NOMO-1 treated with dmso at 0.1 percent for 144 hours (cell line): ENCODE measurements around the gene PRKCA.
"Not testable (repeated sequence)": the region's sequence is repeated elsewhere in the genome, so short reads cannot be mapped to it uniquely, and the experiment has no call there.

ENCODE experiments used
- DNase-seq: peaks from one replicate; lab custom pipeline; 2025; ENCODE audit not compliant: unreplicated experiment; lab: John Stamatoyannopoulos, UW

The PRKCA gene

GRCh38 chr17:66480802-66481201 is 178.4 kb downstream of the PRKCA start:
- DNase-seq, result no peak

DNA sequence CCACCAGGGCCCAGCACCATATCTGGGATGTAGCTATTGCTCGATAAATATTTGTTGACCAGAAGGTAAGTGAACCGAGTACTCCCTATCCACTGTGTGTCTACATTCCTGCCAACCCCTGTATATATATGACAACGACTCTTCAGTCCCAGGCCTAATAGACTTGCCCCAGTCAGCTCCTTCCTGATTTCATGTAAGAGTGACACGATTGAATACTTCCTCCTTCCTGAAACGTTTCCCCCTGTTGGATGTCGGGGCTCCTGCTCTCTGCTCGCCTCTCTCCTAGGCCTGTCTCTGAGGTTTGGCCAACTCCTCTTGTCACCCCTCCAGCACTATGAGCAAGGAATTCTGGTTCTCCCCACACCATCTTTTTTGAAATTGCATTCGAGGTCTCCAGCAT is 178.9 kb downstream of the PRKCA start:
- DNase-seq, result no peak

DNA sequence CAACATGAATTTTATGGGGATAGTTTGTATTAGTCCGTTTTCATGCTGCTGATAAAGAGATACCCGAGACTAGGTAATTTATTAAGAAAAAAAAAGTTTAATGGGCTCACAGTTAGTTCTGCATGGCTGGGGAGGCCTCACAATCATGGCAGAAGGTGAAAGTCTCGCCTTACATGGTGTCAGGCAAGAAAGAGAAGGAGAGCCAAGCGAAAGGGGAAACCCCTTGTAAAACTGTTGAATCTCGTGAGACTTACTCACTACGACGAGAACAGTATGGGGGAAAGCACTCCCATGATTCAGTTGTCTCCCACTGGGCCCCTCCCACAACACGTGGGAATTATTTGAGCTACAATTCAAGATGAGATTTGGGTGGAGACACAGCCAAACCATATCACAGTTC is 181.5 kb downstream of the PRKCA start:
- DNase-seq, result no peak

DNA sequence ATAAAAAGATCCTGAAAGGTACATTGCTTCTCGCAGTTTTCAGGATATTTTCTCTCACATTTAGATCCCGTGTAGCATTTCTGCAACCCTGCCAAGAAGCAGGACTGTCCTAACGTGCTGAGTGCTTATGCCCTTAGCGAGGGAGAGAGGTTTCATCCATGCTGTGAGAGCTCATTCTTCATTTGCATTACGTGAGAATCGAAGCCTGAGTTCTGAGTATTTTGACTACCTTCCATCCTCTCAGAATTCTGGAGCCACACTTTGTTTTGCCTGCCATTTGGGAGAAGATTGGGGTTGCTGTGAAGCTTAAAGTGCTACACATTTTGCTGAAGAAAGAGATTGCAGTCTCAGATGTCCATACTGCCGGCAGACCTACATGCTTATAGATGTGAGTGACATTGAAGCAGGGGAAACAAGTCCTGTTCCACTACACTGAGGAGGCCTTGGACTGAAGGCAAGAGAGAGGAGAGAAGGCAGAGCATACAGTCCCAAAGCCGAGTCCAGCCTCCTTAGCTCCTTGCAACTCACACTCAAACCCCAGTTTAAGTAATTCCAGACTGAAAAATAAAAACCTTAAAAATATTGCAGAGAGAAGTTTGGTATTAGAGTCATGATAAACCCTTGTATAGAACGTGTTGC is 183.0 kb downstream of the PRKCA start:
- DNase-seq, result no peak

GRCh38 chr17:66487121-66487520 is 184.7 kb downstream of the PRKCA start:
- no peak for DNase-seq

DNA sequence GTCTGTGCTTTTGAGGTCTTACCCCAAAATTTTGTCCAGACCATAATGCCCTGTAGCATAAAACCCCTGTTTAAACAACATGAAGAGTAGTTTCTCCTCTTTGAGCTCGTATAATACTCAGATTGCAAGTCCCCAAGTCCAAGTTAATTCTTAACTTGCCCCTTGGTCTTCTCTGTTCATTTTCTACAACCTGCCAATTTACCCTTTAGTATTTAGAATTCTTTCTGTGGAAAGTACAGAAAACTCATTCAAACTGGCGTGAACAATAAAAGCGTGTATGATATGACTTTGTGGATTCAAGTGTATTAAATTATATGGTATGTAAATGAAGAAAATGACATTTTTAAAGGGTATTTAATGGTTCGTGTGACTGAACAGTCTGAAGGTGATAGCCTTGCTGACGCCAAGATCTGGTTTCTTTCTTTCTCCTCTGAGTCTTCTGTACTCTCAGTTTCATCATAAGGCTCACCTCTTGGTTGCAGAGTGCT is 185.6 kb downstream of the PRKCA start:
- DNase-seq, result no peak

GRCh38 chr17:66488864-66489263 is 186.5 kb downstream of the PRKCA start:
- DNase-seq, result no peak

DNA sequence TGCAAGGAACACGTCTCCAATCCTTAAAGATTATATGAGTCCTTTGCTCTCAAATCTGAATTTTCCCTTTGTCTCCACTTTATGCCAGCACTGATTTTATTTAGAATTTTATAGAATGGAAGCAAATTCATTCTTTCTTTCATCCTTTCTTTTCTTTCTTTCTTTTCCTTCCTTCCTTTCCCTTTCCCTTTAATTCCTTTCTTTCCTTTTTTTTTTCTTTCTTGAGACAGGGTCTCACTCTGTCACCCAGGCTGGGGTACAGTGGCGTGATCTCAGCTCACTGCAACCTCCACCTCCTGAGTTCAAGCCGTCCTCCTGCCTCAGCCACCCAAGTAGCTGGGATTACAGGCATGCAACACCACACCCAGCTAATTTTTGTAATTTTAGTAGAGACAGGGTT is 187.2 kb downstream of the PRKCA start:
- not testable (repeated sequence) for DNase-seq

- no peak for DNase-seq
Observed at GRCh38 chr17:66491213-66491612, 188.8 kb downstream of the PRKCA start.

DNA sequence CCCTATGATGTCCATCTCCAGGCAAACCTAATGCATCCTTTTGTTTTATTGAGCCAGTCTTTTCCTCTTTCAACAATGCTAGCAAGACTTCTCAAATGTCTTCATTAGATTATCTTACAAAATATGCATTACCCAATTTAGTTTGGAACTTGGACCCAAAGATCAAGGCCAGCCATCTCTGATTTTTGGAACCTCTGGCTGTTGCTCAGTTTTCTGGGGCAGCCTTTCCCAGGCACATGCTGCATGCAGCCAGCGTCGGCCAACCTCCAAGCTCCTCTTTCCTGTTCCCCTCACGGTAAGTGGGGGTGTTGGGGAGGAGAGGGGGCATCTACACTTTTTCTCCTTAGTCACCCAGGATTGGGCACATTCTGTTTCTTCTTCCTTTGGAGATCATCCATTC is 189.3 kb downstream of the PRKCA start:
- no peak for DNase-seq

DNA sequence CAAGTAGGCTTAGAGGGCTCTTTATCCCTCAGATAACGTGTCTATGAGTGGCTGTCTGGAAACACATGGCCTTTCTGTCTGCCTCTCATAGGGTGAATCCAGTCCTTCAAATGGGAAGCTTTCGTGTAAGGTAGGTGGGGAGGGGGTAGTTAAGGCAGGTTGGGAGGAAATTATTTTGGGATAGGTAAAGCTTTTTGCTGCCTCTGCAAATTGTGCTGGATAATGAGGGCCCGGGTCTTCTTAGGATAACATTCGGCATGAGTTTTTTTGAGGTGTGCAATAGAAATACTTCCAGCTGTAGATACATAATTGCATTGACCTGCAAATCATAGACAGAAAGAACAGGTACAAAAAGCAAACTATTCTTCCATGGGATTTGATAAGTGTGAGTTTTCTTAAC is 189.7 kb downstream of the PRKCA start:
- DNase-seq, result no peak

- no peak for DNase-seq
Observed at GRCh38 chr17:66492561-66493005, 190.2 kb downstream of the PRKCA start.

DNA sequence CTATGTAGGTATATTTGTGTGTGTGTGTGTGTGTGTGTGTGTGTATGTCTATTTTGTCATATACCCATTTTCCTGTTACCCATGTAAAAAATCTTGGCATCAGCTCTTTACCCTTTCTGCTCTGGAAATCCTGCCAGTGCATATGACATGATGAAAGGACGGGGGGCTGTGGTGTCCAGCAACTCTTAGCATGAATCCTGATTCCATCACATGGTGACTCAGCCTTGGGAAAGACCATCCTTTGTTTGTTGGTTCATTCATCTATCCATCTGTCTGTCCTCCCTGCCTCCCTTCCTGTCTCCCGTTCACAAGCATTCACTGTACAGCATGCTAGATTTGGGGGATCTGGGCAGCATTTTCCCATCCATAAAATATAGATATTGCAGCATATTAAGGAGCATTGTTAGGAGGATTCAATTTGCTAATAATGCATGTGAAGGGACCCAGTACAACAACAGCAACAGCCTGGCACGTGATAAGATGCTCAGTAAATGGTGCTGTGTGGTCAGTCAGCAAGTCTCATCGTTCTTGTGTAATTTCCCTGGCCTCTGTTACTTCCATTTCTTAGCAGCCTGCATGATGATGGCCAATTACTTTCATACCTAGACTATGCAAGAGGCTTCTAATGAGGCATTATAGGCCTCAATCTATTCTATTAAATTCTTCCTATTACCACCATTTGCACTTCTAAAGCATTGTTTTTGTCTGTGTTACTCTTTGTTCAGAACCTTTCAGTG is 191.0 kb downstream of the PRKCA start:
- no peak for DNase-seq

DNA sequence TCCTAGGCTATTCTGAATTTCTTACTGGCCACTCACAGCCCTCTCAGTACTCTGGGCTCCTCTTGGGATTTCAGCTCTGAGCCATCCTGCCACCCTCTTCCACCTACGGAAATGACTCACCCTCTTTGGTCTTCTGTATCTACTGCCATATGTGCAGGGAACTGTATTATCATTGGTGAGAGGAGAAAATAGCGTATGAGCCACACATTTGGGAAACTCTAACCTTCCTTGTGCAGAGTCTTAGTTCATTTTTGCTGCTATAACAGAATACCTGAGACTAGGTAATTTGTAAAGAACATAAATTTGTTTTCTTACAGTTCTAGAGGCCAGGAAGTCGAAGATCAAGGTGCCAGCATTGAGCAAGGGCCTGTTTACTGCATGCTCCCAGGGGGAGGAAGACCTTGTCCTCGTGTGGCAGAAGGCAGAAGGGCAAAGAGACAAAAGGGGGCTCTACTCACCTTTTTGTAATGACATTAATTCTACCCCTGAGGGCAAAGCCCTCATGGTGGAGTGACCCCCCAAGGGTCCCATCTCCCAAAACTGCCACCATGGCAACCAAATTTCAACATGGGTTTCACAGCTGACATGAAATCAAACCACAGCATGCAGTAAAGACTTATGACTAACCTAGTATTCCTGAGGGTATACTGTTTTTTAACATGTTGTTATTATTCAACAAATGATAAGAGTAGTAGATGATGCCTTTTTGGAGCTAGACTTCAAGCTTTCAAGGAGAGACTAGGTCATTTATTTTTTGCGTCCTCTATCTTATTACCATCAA is 191.8 kb downstream of the PRKCA start:
- DNase-seq, result peak; percentile 50

DNA sequence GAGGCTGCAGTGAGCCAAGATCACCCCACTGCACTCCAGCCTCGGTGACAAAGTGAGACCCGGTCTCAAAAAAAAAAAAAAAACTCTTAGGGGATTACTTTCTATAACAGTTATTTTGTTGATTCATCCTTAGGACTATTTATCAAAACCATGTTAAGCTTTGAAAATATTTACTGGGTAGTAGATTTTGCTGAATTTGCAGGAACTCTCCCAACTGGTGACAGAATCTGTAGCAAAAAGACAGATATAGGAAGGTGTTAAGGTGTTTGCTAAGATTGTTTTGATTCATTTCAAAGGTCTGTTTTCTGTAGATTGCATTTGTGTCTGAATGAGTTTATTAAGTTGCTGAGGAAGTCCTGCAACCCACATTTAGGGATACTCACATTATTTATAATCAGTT is 192.6 kb downstream of the PRKCA start:
- no peak for DNase-seq

- no peak for DNase-seq
Observed at GRCh38 chr17:66496306-66496705, 193.9 kb downstream of the PRKCA start.

- DNase-seq, result no peak
Observed at GRCh38 chr17:66498580-66498979, 196.2 kb downstream of the PRKCA start.

DNA sequence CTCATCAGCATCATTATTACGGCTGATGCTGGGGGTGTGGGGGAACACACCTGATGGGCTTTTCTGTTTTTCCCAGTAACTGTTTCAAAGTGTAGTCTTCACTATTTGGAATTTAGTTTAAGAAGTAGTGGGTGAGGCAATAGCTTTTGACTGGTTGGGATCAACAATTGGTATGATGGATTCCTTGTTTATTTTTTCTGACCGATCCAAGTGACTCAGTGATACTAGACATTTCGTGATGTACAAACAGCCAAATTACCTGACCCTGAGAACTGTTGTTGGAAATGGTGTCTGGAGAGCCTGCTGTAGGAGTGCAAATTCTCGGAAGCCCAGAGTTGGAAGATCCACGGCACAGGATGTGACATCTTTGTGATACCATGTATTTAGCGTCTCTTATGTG is 204.2 kb downstream of the PRKCA start:
- no peak for DNase-seq

DNA sequence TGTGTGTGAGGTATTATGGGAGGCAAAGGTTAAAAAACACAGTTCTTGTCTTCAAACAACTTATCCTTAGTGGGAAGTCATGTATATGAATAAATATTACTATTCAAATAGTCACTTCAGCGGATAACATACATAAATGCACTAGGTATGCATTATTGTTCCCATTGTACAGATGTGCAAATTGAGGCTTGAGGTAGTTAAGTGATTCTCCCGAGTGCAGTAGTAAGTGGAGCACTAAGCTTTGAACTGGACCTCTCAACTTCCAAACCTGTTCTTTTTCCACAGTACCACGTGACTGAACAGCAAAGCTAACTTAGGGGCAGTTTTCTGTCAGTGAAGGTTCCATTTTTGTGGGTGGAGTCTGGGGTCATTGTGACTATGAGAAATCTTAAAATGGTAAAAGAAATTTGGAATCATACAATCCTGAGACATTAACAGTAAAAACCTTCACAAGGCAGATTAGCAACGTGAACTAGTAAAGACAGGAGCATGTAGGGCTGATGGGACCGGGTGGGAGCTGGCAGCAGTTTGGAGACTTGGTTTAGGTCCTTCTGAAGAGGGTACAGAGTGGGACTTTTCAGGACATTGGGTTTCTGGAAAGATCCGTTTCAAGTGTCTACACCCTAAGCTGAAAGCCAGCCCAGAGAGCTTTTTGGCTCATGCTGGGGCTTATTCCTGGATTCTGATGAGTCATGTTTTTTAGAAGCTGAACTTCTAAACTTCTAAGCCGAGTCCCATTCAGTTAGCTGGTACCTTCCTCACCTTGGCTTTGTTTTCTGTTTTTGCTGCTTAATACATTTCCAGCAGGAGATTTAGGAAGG is 204.9 kb downstream of the PRKCA start:
- no peak for DNase-seq

- no peak for DNase-seq
Observed at GRCh38 chr17:66507982-66508760, 205.8 kb downstream of the PRKCA start.
